Transverse colon (tissue), 4 donors: Measurements from ENCODE around the gene METRNL.
"Not testable (repeated sequence)": the region's sequence is repeated elsewhere in the genome, so short reads cannot be mapped to it uniquely, and the experiment has no call there.

Experiments used
- EP300 ChIP-seq: sonication (generic); formaldehyde crosslinking; IDR thresholded peaks from one replicate; pipeline ENCODE4 v1.6.1; 2017; ENCODE audit warnings: antibody characterized with exemption, low read depth
- POLR2AphosphoS5 ChIP-seq, 3 donors: sonication (generic); formaldehyde crosslinking; IDR thresholded peaks; one replicate each; pipeline ENCODE4 v1.6.1; 2016; ENCODE audit warnings: antibody characterized with exemption in 3 of 3
- TF ChIP-seq, protein P1 (sequence below), 5 experiments: fragments of 200-600 bp in 3 of 5; fragments of 450-650 bp in 2 of 5; sonication (generic) in 3 of 5; IDR thresholded peaks; 1 replicate in 2 of 5; 2 replicates in 3 of 5; pipeline ENCODE4 v1.5.1; 2016 to 2017; ENCODE audit warnings: antibody characterized with exemption in 5 of 5, inconsistent platforms in 3 of 5, mild to moderate bottlenecking in 2 of 5, moderate library complexity in 1 of 5

GRCh38 chr17:83044479-83044878 lies 34.9 kb upstream of the METRNL start:
- not testable (repeated sequence) for TF ChIP-seq EP300; POLR2AphosphoS5 (IDR thresholded peaks at IDR 0.05)
- TF ChIP-seq, protein P1, sequence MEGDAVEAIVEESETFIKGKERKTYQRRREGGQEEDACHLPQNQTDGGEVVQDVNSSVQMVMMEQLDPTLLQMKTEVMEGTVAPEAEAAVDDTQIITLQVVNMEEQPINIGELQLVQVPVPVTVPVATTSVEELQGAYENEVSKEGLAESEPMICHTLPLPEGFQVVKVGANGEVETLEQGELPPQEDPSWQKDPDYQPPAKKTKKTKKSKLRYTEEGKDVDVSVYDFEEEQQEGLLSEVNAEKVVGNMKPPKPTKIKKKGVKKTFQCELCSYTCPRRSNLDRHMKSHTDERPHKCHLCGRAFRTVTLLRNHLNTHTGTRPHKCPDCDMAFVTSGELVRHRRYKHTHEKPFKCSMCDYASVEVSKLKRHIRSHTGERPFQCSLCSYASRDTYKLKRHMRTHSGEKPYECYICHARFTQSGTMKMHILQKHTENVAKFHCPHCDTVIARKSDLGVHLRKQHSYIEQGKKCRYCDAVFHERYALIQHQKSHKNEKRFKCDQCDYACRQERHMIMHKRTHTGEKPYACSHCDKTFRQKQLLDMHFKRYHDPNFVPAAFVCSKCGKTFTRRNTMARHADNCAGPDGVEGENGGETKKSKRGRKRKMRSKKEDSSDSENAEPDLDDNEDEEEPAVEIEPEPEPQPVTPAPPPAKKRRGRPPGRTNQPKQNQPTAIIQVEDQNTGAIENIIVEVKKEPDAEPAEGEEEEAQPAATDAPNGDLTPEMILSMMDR (IDR thresholded peaks at IDR 0.05), result not testable (repeated sequence)
